Bronchial epithelial cell (primary cell): Measurements from ENCODE around the gene NDUFS5. TPM values are rescaled to one million over a fixed set of nuclear protein-coding genes. Genes with fewer than 3 reads are reported as not detected.

ENCODE experiments used
- DNase-seq: peaks from one replicate; pipeline ENCODE4 v3.0.0-alpha.2; 2010; ENCODE audit warnings: low read depth
- FAIRE-seq: peaks from 2 replicates; lab custom pipeline; 2011; peaks lifted over from hg19 to GRCh38; lab: Jason Lieb, UNC
- H3K27me3 ChIP-seq: 2 replicates; pipeline ENCODE4 v1.5.1; 2011; ENCODE audit warnings: low read length; ENCODE audit not compliant: control insufficient read depth, insufficient read depth
- H3K36me3 ChIP-seq: 2 replicates; pipeline ENCODE4 v1.5.1; 2011; ENCODE audit warnings: low read length; ENCODE audit not compliant: control insufficient read depth, insufficient read depth
- H3K4me3 ChIP-seq: 2 replicates; pipeline ENCODE4 v1.5.1; 2011; ENCODE audit warnings: mild to moderate bottlenecking, low read depth, low read length, control low read depth
- CTCF ChIP-seq: IDR thresholded peaks from 2 replicates; pipeline ENCODE4 v1.5.1; 2011; ENCODE audit warnings: mild to moderate bottlenecking, moderate library complexity, low read length, control low read depth, inconsistent platforms; ENCODE audit not compliant: insufficient read depth, severe bottlenecking
- total RNA-seq: library from RNA; depleted of rRNA; stranded (reverse); fragments of >200 nt; gene quantifications from 2 replicates; pipeline ENCODE4 v1.2.1, GENCODE V29; 2014

NDUFS5 gene
- total RNA-seq, 1 donor from 2014 or later, result 417 TPM

DNA sequence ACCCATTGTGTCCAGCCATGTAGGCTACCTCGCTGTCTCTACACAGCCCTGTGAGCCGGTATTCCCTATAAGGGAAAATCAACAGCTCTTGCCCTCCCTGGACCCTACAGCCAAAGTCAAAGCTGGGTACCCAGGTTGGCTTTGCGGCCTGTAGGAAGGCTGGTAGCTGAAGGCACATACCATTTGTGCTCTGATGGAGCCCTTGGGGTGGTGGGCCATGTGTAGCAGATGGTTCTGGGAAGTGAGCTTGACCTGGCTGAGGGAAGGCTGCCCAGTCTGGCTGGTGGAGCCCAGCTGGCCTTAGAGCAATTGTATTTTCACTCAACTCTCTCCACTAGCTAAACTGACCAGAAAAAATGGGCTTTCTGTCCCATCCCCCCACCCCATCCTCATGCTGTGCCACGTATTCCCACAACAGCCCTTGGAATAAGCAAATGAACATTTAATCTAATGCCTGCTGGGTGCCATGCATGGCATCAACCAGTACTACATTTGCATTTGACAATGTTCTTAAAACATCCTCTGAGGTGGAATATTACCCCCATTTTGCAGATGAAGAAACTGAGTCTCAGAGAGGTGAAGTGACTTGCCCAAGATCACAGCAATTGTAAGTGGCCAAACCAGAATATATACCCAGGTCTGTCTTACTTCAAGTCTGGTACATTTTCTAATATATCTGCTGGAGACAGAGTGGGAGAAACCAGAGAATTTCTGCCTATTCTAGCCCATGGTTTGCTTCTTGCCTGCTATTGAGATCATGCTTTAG is 56.8 kb downstream of the NDUFS5 start:
- no peak for DNase-seq
- TF ChIP-seq CTCF, result no peak
- no peak overlapping the region for H3K4me3 ChIP-seq
- no peak for FAIRE-seq
- H3K36me3 ChIP-seq, result no peaks in the 10 kb centered on the region
- peaks cover 22% of the 10 kb centered on the region for H3K27me3 ChIP-seq

DNA sequence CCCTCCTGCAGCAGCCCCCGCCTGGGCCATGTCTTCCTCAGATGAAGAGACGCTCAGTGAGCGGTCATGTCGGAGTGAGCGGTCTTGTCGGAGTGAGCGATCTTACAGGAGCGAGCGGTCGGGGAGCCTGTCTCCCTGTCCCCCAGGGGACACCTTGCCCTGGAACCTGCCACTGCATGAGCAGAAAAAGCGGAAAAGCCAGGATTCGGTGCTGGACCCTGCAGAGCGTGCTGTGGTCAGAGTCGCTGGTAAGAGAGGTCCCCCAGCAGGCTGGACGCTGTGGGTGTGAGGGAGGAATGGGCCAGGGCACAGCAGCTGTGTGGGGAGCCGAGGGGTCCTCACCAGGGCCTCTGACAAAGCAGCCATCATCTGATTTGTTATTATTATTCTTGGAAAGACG is 58.0 kb downstream of the NDUFS5 start:
- H3K27me3 ChIP-seq, result peaks cover 22% of the 10 kb centered on the region
- TF ChIP-seq CTCF, result no peak
- DNase-seq (no peak), FAIRE-seq (no peak)
- H3K4me3 ChIP-seq, result no peak overlapping the region
- no peaks in the 10 kb centered on the region for H3K36me3 ChIP-seq

Other genes starting within 250 kb of the NDUFS5 start
- 21.0 and 23.4 TPM in 2 replicates for gene RRAGC, start 166.6 kb upstream of the NDUFS5 start, total RNA-seq
- 11.6 and 15.8 TPM in 2 replicates for gene MYCBP, start 153.0 kb upstream of the NDUFS5 start, total RNA-seq
- gene GJA9, start 144.8 kb upstream of the NDUFS5 start, total RNA-seq, result 0.26 TPM in 1 of 2 replicates, not detected in the other
- 5.0 and 18.7 TPM in 2 replicates for gene RHBDL2, start 84.5 kb upstream of the NDUFS5 start, total RNA-seq
- gene AKIRIN1, start 35.1 kb upstream of the NDUFS5 start, total RNA-seq, result 37.9 and 46.9 TPM in 2 replicates
- gene MACF1, start 178.3 kb downstream of the NDUFS5 start, total RNA-seq, result 163 and 228 TPM in 2 replicates